ENCODE measurements around the gene PMEPA1. TPM values are rescaled to one million over a fixed set of nuclear protein-coding genes. Genes with fewer than 3 reads are reported as not detected.

The PMEPA1 gene
- total RNA-seq, 2 experiments from 2014 or later: 0.37 TPM; not detected in 1

- peaks cover 25% of the 10 kb centered on the region for H3K27me3 Mint-ChIP-seq (ENCODE audit: low read depth)
- POLR2A ChIA-PET: no interaction called here
- CTCF ChIA-PET: no interaction called here
- ATAC-seq: no peak
- H3K27ac Mint-ChIP-seq: no peak overlapping the region
- H3K4me3 Mint-ChIP-seq: no peak overlapping the region
- H3K4me1 Mint-ChIP-seq (ENCODE audit: low read depth): peaks cover 14% of the 10 kb centered on the region
- no peak for DNase-seq
- H3K9me3 Mint-ChIP-seq (ENCODE audit: insufficient read depth): no peaks in the 10 kb centered on the region
- H3K36me3 Mint-ChIP-seq (ENCODE audit: low read depth): no peaks in the 10 kb centered on the region
These were observed 38.2 kb upstream of the PMEPA1 start for GRCh38 chr20:57747861-57748481.

- Mint-ChIP-seq H3K36me3 (ENCODE audit: low read depth) (no peaks in the 10 kb centered on the region), H3K4me1 (ENCODE audit: low read depth) (peaks cover 14% of the 10 kb centered on the region), H3K4me3 (no peak overlapping the region), H3K27me3 (ENCODE audit: low read depth) (peaks cover 25% of the 10 kb centered on the region), H3K9me3 (ENCODE audit: insufficient read depth) (no peaks in the 10 kb centered on the region), H3K27ac (no peak overlapping the region)
- ATAC-seq (no peak), DNase-seq (no peak)
- ChIA-PET POLR2A (no interaction called here), CTCF (no interaction called here)
These were observed 37.1 kb upstream of the PMEPA1 start for GRCh38 chr20:57746832-57747404.

GRCh38 chr20:57746201-57746600 is 36.4 kb upstream of the PMEPA1 start:
- Mint-ChIP-seq H3K27me3 (ENCODE audit: low read depth) (peaks cover 25% of the 10 kb centered on the region), H3K4me1 (ENCODE audit: low read depth) (peaks cover 14% of the 10 kb centered on the region), H3K36me3 (ENCODE audit: low read depth) (no peaks in the 10 kb centered on the region), H3K4me3 (no peak overlapping the region), H3K9me3 (ENCODE audit: insufficient read depth) (no peaks in the 10 kb centered on the region), H3K27ac (no peak overlapping the region)
- ChIA-PET CTCF (interaction anchor here (0.6 kb wide), 1 partner anchor 44 kb away, joined by 3 read pairs; no protein-coding TSS in a partner anchor), POLR2A (no interaction called here)
- DNase-seq (no peak), ATAC-seq (no peak)

- DNase-seq (no peak), ATAC-seq (no peak)
- Mint-ChIP-seq H3K4me3 (no peak overlapping the region), H3K9me3 (ENCODE audit: insufficient read depth) (no peaks in the 10 kb centered on the region), H3K27me3 (ENCODE audit: low read depth) (peaks cover 12% of the 10 kb centered on the region), H3K36me3 (ENCODE audit: low read depth) (no peaks in the 10 kb centered on the region), H3K4me1 (ENCODE audit: low read depth) (peaks cover 12% of the 10 kb centered on the region), H3K27ac (no peak overlapping the region)
- ChIA-PET POLR2A (no interaction called here), CTCF (no interaction called here)
These were observed 34.4 kb upstream of the PMEPA1 start for GRCh38 chr20:57744206-57744605.

GRCh38 chr20:57743450-57744095 is 33.8 kb upstream of the PMEPA1 start:
- Mint-ChIP-seq H3K36me3 (ENCODE audit: low read depth) (no peaks in the 10 kb centered on the region), H3K4me3 (no peak overlapping the region), H3K4me1 (ENCODE audit: low read depth) (peaks cover 5% of the 10 kb centered on the region), H3K9me3 (ENCODE audit: insufficient read depth) (no peaks in the 10 kb centered on the region), H3K27ac (no peak overlapping the region), H3K27me3 (ENCODE audit: low read depth) (peaks cover 6% of the 10 kb centered on the region)
- ATAC-seq (no peak), DNase-seq (no peak)
- ChIA-PET POLR2A (no interaction called here), CTCF (no interaction called here)

GRCh38 chr20:57742507-57743181 is 32.8 kb upstream of the PMEPA1 start:
- no peaks in the 10 kb centered on the region for H3K4me1 Mint-ChIP-seq (ENCODE audit: low read depth)
- peaks cover 2% of the 10 kb centered on the region for H3K27me3 Mint-ChIP-seq (ENCODE audit: low read depth)
- ChIA-PET CTCF (no interaction called here), POLR2A (no interaction called here)
- no peak for DNase-seq
- H3K4me3 Mint-ChIP-seq: no peak overlapping the region
- no peak overlapping the region for H3K27ac Mint-ChIP-seq
- no peaks in the 10 kb centered on the region for H3K9me3 Mint-ChIP-seq (ENCODE audit: insufficient read depth)
- ATAC-seq: no peak
- H3K36me3 Mint-ChIP-seq (ENCODE audit: low read depth): no peaks in the 10 kb centered on the region

- no peaks in the 10 kb centered on the region for H3K36me3 Mint-ChIP-seq (ENCODE audit: low read depth)
- H3K4me1 Mint-ChIP-seq (ENCODE audit: low read depth): no peaks in the 10 kb centered on the region
- ChIA-PET POLR2A (interaction anchor here (0.9 kb wide), 1 partner anchor 9 kb away, joined by 3 read pairs; no protein-coding TSS in a partner anchor), CTCF (no interaction called here)
- H3K4me3 Mint-ChIP-seq: no peak overlapping the region
- no peak overlapping the region for H3K27ac Mint-ChIP-seq
- DNase-seq: no peak
- no peaks in the 10 kb centered on the region for H3K9me3 Mint-ChIP-seq (ENCODE audit: insufficient read depth)
- peaks cover 6% of the 10 kb centered on the region for H3K27me3 Mint-ChIP-seq (ENCODE audit: low read depth)
- no peak for ATAC-seq
These were observed 28.7 kb upstream of the PMEPA1 start for GRCh38 chr20:57738484-57738883.

GRCh38 chr20:57738053-57738452 is 28.2 kb upstream of the PMEPA1 start:
- Mint-ChIP-seq H3K9me3 (ENCODE audit: insufficient read depth) (no peaks in the 10 kb centered on the region), H3K36me3 (ENCODE audit: low read depth) (no peaks in the 10 kb centered on the region), H3K4me1 (ENCODE audit: low read depth) (no peaks in the 10 kb centered on the region), H3K4me3 (no peak overlapping the region), H3K27me3 (ENCODE audit: low read depth) (peaks cover 6% of the 10 kb centered on the region), H3K27ac (no peak overlapping the region)
- DNase-seq (no peak), ATAC-seq (no peak)
- ChIA-PET CTCF (no interaction called here), POLR2A (interaction anchor here (0.9 kb wide), 1 partner anchor 9 kb away, joined by 3 read pairs; no protein-coding TSS in a partner anchor)

GRCh38 chr20:57737349-57737748 is 27.5 kb upstream of the PMEPA1 start:
- ATAC-seq (no peak), DNase-seq (no peak)
- Mint-ChIP-seq H3K9me3 (ENCODE audit: insufficient read depth) (no peaks in the 10 kb centered on the region), H3K4me1 (ENCODE audit: low read depth) (no peaks in the 10 kb centered on the region), H3K36me3 (ENCODE audit: low read depth) (no peaks in the 10 kb centered on the region), H3K27me3 (ENCODE audit: low read depth) (peaks cover 6% of the 10 kb centered on the region), H3K4me3 (no peak overlapping the region), H3K27ac (no peak overlapping the region)
- ChIA-PET CTCF (no interaction called here), POLR2A (no interaction called here)

- ATAC-seq: no peak
- H3K4me1 Mint-ChIP-seq (ENCODE audit: low read depth): no peaks in the 10 kb centered on the region
- ChIA-PET POLR2A (no interaction called here), CTCF (no interaction called here)
- no peak overlapping the region for H3K27ac Mint-ChIP-seq
- peaks cover 6% of the 10 kb centered on the region for H3K27me3 Mint-ChIP-seq (ENCODE audit: low read depth)
- no peak overlapping the region for H3K4me3 Mint-ChIP-seq
- H3K36me3 Mint-ChIP-seq (ENCODE audit: low read depth): no peaks in the 10 kb centered on the region
- no peak for DNase-seq
- H3K9me3 Mint-ChIP-seq (ENCODE audit: insufficient read depth): no peaks in the 10 kb centered on the region
These were observed 27.0 kb upstream of the PMEPA1 start for GRCh38 chr20:57736738-57737347.

- no peak for ATAC-seq
- Mint-ChIP-seq H3K27ac (no peak overlapping the region), H3K4me1 (ENCODE audit: low read depth) (no peaks in the 10 kb centered on the region), H3K4me3 (no peak overlapping the region), H3K27me3 (ENCODE audit: low read depth) (peaks cover 6% of the 10 kb centered on the region), H3K9me3 (ENCODE audit: insufficient read depth) (no peaks in the 10 kb centered on the region), H3K36me3 (ENCODE audit: low read depth) (no peaks in the 10 kb centered on the region)
- POLR2A ChIA-PET: no interaction called here
- DNase-seq: no peak
- CTCF ChIA-PET: no interaction called here
These were observed 26.3 kb upstream of the PMEPA1 start for GRCh38 chr20:57735831-57736737.
